NCI-H2171 (cell line): ENCODE results near the gene EDA.
"Not testable (repeated sequence)": the region's sequence is repeated elsewhere in the genome, so short reads cannot be mapped to it uniquely, and the experiment has no call there.

Source experiments
- DNase-seq: peaks from one replicate; lab custom pipeline; 2025; lab: John Stamatoyannopoulos, UW

EDA gene

DNA sequence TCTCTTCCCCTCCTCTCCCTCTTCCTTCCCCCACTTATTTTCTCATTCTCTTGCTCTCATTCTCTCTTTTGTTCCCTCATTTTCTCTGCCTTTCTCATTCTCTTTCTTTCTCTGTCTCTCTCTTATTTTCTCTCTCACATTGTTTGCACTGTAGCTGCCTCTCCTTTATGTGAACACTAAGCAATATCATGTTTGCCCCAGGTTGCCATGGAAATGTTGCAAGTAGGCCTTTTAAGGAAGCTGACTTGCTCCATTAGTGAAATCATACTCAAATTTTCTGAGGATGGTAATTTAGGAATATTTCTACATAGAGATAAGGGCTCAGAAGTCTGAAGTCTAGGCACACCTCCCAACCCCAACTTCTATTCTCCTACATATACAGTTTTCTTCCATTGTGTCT is 130.1 kb downstream of the EDA start:
- no peak for DNase-seq

DNA sequence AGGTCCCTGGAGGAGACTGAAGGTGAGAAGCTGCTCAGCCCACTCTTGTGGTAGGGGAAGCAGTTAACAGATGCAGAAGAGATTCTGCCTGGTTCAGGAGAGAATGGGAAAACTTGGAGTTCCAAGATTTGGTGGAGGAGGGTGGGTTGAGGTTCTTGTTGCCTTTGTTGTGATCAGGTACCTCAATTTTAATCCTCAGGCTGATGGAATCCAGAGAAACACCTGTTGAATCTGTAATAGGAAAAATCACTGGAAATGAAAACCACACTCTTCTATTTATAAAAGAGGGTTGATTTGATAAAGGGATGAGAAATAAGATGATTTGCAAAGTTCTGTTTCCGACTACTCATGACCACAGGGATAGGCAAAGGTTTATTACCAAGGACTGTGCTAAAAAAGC is 132.1 kb downstream of the EDA start:
- no peak for DNase-seq

DNA sequence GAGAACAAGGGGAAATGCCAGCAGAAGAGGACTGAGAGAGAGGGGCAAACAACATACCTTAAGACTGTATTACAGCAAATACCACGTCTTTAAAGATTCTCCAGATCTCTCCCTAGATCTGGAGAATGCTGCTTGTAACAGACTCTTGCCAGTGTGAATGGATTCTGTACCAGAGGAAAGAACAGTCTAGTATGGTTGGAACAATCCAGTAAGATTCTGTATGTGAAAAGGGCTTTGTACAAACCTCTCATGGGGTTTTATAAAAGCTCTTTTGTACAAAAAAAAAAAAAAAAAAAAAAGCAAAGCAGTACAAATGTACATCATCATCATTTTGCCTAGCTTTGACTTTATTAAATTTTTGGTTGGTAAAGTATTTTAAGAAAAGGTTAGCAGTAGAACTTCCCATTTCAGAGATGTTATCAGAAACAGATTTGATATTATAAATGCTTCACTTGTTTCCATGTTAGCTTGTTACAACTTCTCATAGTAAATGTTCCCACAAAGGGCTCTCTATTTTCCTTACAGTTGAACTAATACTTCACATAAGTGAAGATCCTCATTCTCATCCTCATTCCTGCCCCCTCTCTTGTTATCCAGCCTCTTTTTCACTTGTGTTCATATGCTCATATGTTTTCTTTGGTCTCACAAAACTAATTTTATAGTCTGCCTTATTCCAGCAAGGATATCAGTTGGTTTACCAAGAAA is 144.2 kb downstream of the EDA start:
- no peak for DNase-seq

DNA sequence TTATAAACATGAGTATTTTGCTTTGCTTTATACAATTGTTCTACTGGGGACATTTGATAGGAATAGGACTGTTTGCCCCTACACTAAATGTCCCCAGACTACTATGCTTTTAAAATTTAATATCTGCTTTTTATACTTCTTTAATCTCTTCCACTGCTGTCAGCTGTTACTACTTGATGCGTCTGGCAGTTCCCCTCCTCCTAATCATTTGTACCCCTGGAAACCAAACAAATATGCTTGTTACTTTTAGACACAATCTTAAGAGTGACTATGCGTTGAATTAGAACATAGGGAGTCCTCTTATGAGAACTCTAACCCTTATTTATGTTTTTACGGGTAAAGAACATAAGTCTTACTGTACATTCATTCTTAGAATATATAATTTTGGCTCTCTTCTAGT is 145.7 kb downstream of the EDA start:
- DNase-seq: no peak

DNA sequence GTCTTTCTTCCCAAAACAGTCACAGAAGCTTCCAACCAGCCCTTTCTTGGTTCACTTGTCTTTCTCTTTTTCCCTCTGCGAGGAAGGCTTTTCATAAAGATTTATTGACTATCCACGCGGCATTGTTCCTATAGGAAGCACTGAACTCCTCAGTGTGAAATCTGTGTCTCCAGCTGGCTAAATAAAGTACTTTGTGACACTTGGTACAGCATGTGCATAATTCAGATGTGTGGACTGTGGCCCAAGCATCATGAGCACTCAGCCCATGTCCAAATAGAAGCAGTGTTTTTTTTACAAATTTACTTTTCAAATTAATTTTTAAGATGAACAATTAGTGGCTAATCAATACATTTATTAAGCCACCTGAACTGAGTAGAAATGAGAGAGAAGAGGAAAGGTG is 146.4 kb downstream of the EDA start:
- DNase-seq: no peak

DNA sequence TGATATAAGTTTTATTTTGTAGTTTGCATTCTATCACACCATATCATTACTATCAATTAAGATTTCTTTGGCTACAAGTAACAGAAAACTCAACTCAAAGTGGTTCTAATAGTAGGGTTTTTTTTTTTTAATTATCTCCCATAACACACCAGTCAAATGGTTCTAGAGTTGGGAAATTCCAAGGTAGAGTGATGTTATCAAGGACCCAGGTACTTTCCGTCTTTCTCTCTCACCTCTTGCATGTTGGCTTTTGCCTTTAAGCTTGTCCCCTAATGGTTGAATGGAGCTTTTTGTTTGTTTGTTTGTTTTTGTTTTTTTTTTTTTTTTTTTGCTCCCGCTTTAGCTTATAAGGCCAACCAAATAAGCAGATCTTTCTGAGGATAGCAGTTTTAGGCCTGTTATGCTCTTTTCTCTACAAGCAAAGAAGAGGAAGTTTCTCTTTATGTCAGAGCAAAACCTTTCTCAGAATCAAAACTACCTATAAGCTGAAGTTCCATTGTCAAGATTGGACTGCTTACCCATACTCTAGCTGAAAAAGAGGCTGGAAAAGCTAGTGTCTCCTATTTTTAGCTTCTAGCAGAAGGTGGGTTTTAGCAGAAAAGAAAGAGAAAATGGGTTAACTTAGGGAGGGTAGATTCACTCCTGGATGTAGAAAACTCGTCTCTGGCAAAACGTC is 177.5 kb downstream of the EDA start:
- DNase-seq: no peak

DNA sequence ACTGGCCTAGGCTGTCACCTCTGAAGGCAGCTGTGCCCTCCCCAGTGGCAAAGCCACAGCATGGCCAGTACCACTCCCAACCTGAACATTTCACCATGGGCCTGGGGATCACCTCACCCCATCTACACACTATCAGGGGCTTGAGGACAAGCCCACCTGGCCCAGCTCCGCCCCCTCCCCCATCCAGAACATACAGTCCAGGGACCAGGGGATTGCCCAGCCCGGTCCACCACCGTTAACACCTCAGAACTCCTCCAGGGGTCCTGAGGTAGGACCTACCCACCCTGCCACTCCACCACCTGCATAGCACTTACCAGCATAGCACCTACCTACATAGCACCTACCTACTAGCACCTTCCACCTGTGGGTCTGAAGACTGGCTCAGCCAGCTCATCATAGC is 179.8 kb downstream of the EDA start:
- no peak for DNase-seq

DNA sequence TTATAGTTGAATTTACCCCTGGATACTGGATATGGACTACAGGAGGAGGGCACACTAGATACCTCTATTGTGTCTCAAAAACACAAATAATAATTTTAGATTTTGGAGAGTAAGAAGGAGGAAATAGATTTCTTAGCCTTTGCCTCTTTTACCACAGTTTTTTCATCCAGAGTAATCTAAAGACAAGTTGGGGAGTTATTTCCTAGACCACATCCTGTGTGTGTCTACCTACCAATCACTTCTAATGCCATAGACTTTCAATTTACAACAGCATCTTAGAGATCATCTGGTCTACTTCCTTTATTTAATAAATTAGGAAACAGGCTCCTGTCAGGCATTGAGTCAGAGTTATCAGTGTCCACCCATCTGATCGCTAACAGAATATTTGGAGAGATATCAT is 191.5 kb downstream of the EDA start:
- DNase-seq: no peak

DNA sequence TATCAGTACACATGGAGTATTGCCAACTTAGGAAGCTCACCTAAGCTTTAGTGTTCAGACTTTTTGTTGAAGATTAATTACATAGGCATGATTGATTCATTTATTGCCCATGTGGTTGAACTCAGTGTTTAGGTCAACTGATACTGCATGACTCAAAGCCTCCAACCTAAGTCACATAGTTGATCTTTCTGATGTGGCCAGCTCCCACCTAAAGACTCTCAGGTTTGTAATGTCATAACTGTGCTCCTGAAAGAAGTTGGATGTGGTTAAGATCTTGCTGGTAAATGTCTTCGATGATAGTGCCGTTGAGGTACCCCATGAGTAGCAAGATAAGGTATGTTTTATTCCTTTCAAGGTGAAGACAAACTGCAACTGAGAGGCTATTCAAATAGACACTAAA is 192.5 kb downstream of the EDA start:
- DNase-seq: no peak

DNA sequence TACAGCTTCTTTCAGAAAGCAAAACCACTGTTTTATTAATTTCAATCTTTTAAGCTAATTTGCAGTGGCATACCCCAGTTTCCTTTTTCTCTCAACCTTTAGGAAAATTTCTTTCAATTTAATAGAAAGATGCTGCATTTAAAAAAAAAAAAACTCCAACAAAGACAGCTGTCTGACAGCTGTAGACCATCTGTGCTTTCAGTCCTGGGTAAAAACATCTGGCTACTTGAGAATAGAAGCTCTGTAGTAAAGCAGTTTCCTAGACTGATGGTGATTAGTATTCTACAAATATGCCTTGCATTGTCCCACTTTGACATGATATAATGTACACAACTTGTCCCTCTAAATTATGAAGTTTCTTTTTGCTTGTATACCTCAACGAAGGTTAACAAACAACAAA is 197.8 kb downstream of the EDA start:
- no peak for DNase-seq

DNA sequence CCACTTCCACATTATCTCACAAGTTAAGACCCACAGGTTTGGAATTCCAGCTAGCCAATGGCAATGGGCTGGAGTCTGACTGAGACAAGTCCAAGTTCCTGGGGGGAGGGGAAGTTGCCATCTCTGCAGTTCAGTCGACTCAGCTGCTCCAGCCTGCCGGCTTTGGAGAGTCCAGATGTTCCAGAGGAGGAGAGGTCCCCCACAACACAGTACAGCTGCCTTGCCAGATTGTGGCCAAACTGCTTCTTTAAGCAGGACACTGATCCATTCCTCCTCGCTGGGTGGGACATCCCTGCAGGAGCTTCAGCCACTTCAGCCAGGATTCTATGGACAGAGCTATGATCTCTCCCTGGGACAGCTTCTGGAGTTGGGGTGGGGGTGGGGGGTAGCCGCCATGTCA is 199.2 kb downstream of the EDA start:
- no peak for DNase-seq

DNA sequence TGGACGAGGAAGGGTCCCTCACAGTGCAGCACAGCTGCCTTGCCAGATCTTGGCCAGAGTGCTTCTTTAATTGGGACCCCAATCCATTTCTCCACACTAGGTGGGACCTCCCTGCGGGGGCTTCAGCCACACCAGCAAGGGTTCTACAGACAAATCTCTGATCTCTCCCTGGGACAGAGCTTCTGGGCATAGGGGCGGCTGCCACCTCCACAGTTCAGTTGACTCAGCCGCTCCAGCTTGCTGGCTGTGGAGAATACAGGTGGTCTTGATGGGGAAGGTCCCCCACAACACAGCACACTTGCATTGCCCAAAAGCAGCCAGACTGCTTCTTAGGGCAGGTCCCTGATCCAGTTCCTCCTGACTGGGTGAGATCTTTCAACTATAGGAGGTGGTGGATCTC is 199.6 kb downstream of the EDA start:
- no peak for DNase-seq

DNA sequence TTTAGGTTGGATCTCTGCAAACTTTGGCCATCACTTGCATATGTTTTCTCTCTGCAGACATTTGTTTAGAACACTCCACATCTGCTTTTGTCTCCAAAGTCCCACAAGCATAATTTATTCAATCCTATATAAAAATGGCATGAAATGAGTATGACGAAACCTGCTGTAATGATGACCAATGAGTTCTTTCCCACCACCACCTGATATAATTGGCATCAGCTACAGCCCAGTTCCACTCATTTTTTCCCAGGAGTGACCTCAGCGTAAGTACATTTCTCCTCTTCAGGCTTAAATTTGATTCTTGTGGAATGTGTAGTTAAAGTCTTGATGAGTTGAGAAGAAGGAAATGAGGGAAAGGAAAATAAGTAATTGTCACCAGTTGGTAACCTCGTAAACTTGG is 228.7 kb downstream of the EDA start:
- DNase-seq: no peak

DNA sequence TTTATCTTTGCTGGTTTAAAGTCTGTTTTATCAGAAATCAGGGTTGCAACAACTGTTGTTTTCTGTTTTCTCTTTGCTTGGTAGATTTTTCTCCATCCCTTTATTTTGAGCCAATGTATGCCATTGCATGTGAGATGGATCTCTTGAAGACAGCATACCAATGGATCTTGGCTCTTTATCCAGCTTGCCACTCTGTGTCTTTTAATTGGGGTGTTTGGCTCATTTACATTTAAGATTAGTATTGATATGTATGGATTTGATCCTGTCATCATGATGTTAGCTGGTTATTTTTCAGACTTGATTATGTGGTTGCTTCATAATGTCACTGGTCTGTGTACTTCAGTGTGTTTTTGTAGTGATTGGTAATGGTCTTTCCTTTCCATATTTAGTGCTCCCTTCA is 244.1 kb downstream of the EDA start:
- DNase-seq: not testable (repeated sequence)

DNA sequence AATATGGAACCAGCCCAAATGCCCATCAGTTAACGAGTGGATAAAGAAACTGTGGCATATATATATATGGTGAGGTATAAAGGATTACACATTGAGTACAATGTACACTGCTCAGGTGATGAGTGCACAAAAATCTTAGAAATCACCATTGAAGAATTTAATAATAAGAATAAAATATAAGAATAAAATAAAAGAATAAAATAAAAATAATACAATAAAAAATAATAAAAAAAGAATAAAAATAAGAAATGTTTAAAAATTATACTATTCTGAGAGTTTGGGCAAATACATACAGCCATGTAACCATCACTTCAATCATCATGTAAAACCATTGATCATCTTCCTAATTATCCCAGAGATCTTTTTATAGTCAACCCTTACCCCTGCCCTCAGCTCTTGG is 260.3 kb downstream of the EDA start:
- DNase-seq: no peak

DNA sequence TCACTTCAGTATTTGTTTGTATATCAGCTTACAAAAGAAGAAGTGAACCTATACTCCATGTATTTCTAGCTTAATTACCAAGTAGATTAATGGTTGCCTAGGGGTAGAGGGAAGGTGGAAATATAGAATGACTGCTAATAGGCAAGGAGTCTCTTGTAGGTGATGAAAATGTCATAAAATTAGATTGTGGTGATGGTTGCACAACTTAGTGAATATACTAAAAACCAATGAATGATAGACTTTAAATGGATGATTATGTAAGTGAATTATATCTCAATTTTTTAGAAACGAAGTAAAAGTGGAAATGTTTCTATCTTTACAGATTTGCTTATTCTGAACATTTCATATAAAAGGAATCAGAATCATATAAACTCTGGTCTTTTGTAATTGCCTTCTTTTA is 268.3 kb downstream of the EDA start:
- DNase-seq: no peak

DNA sequence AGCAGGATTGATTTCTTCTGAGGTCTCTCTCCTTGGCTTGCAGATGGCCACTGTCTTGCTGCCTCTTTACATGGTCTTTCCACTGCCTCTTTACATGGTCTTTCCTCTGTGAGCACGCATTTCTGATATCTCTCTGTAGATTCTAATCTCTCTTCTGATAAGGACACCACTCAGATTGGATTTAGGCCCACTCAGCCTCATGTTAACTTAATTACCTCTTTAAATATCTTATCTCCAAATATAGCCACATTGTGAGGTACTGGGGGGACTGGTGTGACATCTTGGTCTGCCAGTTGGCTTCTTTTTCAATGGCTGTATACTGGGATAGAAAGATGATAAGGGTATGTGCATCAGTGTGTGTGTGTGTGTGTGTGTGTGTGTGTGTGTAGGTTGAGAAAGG is 280.1 kb downstream of the EDA start:
- no peak for DNase-seq

DNA sequence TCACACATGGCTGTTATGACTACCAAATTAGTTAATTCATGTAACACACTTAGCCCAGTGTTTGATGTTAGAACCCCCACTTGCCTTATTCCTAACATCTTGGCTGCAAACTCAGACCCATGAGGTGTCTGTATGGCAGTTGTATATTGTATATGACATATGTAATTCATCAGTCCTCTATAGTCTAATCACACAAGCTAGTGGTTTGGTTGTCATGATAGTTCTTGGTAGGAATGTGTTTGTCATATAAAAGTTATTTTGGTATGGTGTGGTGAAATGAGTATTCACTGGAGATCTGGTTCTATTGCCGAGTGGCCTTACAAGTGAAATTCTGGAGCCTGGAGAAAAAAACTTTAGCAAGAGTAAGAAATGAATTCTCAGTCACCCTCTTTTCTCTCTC is 284.6 kb downstream of the EDA start:
- no peak for DNase-seq

DNA sequence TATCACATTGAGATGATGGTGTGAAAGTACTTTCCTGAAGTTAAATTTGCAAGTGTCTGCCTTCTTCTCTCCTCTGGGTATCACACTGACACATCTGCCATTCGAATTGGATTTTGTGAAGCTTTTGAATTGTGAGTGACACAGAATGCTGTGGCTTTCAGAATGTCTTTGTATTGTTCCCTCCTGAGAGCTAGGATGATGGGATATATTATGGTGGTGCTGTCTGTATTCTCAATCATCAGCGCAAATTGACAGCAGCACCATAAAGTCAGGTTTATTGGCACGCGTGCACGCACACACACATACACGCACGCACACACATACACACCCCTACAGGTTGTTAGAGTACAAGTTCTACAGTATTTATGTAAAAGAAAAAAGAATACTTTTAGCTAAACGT is 290.5 kb downstream of the EDA start:
- DNase-seq: no peak

DNA sequence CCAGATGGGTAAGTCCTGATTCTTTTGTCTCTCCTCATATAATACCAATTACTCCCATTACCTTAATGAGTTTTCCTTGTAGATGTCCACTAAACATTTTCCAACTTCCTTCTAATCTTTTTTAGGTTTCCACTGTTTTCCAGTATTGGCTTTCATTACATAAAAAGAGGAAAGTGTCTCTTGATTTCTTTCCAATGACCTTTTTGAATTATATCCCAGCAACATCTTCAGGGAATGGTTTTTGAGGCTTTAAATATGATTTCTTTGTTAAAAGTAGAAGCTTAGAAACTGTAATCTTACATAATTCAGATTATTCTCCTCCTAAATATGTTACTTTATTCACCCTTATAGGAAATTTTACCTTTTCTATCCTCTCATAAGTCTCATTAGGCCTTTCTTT is 298.9 kb downstream of the EDA start:
- DNase-seq: no peak

DNA sequence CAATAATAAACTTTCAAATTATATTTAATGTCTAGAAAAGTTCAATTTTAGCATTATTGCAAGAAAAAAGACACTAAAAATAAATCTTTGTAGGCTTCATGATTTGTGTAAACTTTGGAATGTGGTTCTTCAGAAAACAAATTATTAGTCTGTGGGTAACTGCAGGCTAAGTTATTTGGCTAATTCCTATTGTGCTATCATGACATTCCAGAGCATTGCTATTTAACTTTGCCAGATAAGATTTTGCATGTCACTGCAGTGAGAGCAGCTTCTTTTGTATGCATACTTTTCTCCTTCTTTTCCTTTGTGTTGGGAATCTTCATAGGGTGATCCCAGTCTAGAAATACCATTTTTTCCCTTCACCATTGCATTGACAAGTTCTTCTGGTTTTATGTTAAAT is 303.8 kb downstream of the EDA start:
- DNase-seq: no peak

DNA sequence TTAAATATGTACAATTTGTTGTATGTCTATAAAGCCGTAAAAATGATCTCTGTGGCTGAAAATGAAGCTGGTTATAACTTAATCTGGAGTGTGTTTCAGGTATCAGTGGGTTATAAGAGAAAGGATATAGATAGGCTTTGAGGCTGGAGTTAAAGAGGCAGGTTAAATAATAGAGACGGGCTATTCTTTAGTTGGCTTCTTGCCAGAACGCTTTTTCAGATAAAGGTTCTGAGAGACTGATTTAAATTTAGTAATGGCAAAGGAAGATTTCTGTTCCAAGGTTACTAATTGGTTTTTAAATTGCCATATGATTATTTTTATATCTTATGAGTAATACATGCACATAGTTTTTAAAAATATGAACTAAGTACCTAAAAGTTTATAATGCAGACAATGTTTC is 316.4 kb downstream of the EDA start:
- no peak for DNase-seq

DNA sequence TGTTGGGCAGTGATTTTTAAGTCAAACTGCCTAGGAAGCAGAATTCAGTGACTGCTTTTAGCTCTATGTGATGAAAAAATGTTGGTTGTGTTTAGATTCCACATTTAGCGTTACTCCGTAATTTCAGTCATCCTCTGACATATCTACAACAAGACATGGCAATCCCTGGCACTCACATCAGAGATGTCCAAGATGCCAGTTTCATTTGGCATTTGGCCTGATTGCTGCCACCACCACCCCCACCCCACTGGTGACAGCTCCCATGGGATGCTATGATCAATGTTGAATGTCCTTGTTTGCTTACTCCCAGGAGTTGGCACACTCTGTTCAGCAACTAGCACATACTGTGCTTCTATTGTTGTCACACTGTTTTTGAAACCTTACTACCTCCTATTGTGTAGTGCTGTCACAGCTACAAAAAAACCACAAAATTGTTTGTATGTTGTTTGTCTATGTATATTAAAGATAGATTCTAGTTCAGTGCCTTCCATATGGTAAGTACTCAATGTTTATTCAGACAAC is 332.4 kb downstream of the EDA start:
- DNase-seq: no peak

DNA sequence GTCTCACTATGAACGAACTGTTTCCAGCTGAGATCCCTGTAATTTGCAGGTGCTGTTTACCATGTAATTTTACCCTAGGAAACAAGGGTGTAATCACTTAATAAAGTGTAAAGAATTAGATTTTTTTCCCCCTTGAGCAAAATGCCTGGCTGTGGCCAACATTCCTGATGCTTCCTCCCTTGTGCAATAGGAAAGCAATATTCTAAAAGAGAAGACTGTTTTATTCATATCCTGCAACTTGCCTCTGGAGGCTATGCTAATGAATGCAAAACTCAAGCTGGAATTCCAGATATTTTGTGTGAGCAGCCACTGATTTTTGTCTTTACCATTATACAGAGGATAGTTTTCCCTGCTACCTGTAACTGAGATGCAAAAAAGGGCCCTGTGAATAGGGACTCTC is 335.8 kb downstream of the EDA start:
- no peak for DNase-seq
